Rectal smooth muscle tissue (tissue), 1 donor: ENCODE results near the gene BID.
"Not testable (repeated sequence)": the region's sequence is repeated elsewhere in the genome, so short reads cannot be mapped to it uniquely, and the experiment has no call there.

Experiments
- H3K27ac ChIP-seq: one replicate; pipeline ENCODE4 v1.7.0; 2013; ENCODE audit warnings: low read depth, low read length, inconsistent platforms
- H3K27me3 ChIP-seq: one replicate; pipeline ENCODE4 v1.7.0; 2013; ENCODE audit warnings: low read length; ENCODE audit not compliant: control insufficient read depth, insufficient read depth
- H3K36me3 ChIP-seq: one replicate; pipeline ENCODE4 v1.7.0; 2013; ENCODE audit warnings: low read length; ENCODE audit not compliant: control insufficient read depth, insufficient read depth
- H3K4me1 ChIP-seq: one replicate; pipeline ENCODE4 v1.7.0; 2013; ENCODE audit warnings: low read length; ENCODE audit not compliant: control insufficient read depth, insufficient read depth
- H3K4me3 ChIP-seq: one replicate; pipeline ENCODE4 v1.7.0; 2013; ENCODE audit warnings: low read length
- H3K9ac ChIP-seq: one replicate; pipeline ENCODE4 v1.7.0; 2013; ENCODE audit warnings: low read length

Gene BID

DNA sequence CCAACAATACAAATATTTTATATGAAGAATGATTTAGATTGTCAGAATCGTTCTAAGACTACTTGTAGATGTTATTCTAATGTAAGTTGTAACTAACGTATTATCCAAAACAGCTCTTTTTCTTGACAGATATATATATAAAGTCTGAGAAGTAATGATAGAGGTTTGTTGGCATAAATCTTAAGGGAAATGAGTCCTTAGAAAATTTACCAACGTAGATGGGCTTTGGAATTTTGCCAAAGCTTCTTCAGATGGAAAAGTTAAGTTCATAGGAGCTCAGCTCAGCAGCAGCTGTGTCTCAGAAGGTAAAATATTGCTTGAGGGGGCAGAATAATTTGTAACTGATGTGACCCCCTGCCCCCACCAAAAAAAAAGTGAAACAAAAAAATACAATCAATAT lies 66.7 kb downstream of the BID start:
- H3K36me3 ChIP-seq = no peaks in the 10 kb centered on the region
- H3K4me3 ChIP-seq = no peak overlapping the region
- H3K4me1 ChIP-seq = peaks cover 6% of the 10 kb centered on the region
- H3K27me3 ChIP-seq = no peaks in the 10 kb centered on the region
- H3K27ac ChIP-seq = peak overlapping the region; percentile 70
- H3K9ac ChIP-seq = no peak overlapping the region

DNA sequence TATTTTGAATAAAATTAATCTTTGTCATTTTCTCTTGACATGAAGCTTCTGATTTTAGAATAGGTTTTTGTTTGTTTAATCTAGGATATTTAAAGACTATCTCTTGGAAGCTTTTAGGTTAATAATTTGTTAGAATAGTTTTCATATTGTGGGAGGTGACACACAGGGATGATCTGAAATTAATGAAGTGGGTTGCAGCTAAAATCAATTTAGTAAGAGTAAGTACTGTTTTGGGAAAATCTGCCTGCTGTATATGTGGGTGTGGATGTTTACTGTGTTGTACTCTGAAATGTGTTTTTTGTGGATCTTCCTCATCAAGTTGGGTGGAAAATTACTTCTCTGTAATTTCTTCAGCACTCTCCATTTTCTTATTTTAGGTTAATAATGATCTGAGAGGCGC lies 67.3 kb downstream of the BID start:
- Histone ChIP-seq H3K9ac (no peak overlapping the region), H3K4me1 (peaks cover 6% of the 10 kb centered on the region), H3K36me3 (peaks cover 2% of the 10 kb centered on the region), H3K27me3 (no peaks in the 10 kb centered on the region), H3K27ac (peak overlapping the region; percentile 70), H3K4me3 (no peak overlapping the region)

DNA sequence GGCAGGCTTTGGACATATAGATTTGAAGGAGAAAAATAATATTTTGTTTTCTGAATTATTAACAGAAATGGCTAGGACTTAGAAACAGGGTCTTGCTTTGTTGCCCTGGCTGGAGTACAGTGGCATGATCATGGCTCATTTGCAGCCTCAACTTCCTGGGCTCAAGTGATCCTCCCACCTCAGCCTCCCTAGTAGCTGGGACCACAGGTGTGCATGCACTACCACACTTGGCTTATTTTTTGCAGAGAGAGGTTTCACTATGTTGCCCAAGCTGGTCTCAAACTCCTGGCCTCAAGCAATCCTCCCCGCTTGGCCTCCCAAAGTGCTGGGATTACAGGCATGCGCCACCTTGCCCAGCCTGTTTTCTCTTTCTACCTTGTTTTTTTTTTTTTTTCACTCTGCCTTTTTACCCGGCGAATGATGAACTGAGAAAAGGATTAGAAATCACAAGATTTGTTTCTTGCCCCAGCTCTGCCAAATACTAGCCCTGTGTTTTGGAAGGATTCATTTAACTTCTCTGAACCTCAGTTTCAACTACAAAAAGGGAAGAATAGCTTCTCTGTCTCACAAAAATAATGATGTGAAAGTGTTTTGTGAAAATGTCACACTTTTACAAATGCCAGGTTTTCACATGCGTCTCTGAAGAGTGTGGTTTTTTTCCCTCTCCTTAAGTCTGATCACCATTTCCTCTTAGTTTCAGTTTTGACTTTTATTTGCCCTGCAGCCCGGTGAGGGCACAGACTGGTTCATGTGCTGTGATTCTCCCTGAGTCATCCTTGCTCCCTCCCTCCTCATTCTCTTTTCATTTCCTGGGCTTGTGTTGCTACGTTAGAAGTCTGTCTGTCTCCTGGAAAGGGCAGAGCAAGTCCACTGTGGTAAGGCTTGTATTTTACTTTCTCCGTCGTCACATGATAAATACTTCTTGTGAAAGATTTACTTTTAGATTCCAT lies 68.0 kb downstream of the BID start:
- Histone ChIP-seq H3K4me1 (peaks cover 6% of the 10 kb centered on the region), H3K9ac (no peak overlapping the region), H3K27me3 (no peaks in the 10 kb centered on the region), H3K27ac (peak overlapping the region; percentile 70), H3K4me3 (peak overlapping the region; percentile 9), H3K36me3 (peaks cover 2% of the 10 kb centered on the region)

DNA sequence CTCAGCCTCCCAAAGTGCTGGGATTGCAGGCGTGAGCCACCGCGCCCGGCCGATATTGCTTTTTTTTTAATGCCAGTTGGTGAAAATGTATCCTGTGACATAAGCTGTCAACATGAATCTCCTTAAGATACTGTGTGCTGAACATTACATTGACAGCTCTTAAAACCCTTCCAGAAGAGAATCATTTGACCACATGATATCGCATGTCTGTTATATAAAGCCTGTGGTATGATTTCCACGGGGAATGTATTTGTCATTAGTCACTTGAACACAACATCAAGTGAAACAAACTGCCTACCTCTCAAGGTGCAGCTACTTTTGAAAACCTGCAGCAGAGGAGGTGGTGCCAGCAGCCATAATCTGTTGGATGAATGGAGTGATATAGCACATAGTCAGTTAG lies 68.7 kb downstream of the BID start:
- peak overlapping the region; percentile 70 for H3K27ac ChIP-seq
- no peak overlapping the region for H3K9ac ChIP-seq
- H3K36me3 ChIP-seq = peaks cover 2% of the 10 kb centered on the region
- H3K4me3 ChIP-seq = no peak overlapping the region
- H3K4me1 ChIP-seq = peaks cover 6% of the 10 kb centered on the region
- no peaks in the 10 kb centered on the region for H3K27me3 ChIP-seq

DNA sequence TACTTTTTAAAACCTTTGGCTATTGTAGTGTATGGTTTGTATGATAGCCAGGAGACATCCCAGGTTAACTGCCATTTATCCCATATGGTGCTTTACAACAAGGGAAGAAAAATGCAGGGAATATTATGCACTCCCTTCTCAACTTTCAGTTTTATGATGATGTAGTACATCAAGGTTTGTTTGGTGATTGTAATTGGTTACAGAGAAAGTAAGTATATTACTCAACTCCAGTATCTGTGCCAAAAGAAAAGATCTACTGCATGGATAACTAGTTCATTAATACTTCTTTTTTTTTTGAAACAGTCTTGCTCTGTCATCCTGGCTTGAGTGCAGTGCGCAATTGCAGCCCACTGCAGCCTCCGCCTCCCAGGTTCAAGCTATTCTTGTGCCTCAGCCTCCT lies 70.5 kb downstream of the BID start:
- no peak overlapping the region for H3K9ac ChIP-seq
- H3K4me1 ChIP-seq = peaks cover 6% of the 10 kb centered on the region
- H3K4me3 ChIP-seq = no peak overlapping the region
- H3K27me3 ChIP-seq = no peaks in the 10 kb centered on the region
- no peak overlapping the region for H3K27ac ChIP-seq
- H3K36me3 ChIP-seq = peaks cover 2% of the 10 kb centered on the region

DNA sequence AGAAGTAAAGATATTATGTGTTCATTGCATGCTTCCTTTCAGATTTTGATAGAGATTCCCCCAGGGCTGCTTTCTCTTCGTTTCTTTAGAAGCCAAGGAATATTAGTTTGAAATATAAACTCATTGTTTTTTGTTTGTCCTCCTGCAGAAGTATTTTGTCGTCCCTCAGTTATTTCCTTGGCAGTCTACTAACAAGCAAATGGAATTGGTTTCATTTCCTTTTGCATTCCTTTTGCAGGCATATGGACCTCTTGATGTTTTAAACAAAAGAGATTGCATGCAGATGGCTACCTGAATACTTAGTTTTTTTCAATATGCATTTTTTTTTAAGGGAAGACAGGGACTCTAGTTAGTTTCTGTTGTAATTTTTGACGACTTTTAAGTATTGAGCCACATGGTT lies 73.5 kb downstream of the BID start:
- Histone ChIP-seq H3K36me3 (peaks cover 2% of the 10 kb centered on the region), H3K9ac (no peak overlapping the region), H3K4me3 (no peak overlapping the region), H3K27ac (no peak overlapping the region), H3K27me3 (no peaks in the 10 kb centered on the region), H3K4me1 (peaks cover 2% of the 10 kb centered on the region)

DNA sequence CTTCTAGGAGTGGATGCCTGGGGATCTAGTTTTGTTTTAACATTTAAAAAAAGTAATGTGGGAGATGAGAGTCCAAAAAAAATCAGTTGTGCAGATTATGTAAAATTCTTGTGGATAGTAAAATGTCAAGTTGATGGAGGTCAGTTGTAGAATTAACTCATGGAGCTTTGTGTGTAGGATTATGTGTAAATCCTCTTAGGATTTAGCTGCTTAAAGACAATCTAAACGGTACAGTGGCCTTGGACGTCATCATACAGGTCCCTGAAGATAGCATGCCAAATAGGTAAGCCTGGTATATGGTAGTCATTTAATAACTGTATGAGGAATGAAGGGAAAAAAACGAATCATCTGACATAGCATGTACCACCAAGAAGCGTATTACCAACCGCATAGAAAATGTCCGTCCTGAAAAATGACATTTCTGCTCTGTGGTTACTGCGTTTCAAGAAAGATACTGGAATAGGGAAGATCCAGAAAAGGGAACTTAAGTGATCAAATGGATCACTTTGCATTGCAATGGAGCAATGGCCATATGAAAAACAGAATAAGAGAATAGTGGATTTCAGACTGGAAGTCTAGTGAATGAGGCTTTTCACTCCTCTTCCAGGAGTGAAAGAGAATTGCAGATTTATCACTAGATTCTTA lies 74.5 kb downstream of the BID start:
- H3K27me3 ChIP-seq = no peaks in the 10 kb centered on the region
- no peak overlapping the region for H3K27ac ChIP-seq
- H3K4me3 ChIP-seq = no peak overlapping the region
- no peak overlapping the region for H3K9ac ChIP-seq
- H3K36me3 ChIP-seq = peaks cover 2% of the 10 kb centered on the region
- H3K4me1 ChIP-seq = no peaks in the 10 kb centered on the region

DNA sequence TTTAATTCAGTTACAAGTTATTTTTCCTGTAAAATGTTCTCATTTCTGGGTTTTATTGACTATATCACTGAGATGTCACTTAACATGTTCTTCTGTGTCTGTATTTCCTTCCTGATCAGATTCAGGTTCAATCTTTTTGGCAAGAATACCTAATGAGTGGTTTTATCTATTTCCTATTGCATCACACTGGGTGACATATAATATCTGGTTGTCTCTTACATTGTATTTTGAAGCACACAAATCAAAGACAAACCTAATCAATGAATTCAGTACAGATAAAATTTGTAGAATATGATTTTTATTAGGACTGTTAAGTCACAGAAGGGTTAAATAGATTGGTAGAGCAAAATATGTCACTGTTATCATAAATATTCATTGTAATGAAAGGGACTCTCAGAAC lies 75.3 kb downstream of the BID start:
- no peak overlapping the region for H3K4me3 ChIP-seq
- H3K36me3 ChIP-seq = peaks cover 2% of the 10 kb centered on the region
- no peaks in the 10 kb centered on the region for H3K4me1 ChIP-seq
- no peak overlapping the region for H3K27ac ChIP-seq
- H3K9ac ChIP-seq = no peak overlapping the region
- H3K27me3 ChIP-seq = no peaks in the 10 kb centered on the region

DNA sequence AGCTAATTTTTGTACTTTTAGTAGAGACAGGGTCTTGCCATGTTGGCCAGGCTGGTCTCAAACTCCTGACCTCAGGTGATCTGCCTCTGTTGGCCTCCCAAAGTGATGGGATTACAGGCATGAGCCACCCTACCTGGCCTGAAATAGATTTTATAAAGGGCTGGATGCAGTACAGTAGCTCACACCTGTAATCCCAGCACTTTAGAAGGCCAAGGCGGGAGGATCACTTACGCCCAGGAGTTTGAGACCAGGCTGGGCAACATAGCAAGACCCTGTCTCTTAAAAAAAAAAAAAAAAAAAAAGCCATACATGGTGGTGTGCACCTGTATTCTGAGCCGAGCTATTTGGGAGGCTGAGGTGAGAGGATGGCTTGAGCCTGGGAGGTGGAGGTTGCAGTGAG lies 76.0 kb downstream of the BID start:
- not testable (repeated sequence) for H3K4me3 ChIP-seq, H3K36me3 ChIP-seq, H3K9ac ChIP-seq, H3K27me3 ChIP-seq, H3K4me1 ChIP-seq, H3K27ac ChIP-seq

DNA sequence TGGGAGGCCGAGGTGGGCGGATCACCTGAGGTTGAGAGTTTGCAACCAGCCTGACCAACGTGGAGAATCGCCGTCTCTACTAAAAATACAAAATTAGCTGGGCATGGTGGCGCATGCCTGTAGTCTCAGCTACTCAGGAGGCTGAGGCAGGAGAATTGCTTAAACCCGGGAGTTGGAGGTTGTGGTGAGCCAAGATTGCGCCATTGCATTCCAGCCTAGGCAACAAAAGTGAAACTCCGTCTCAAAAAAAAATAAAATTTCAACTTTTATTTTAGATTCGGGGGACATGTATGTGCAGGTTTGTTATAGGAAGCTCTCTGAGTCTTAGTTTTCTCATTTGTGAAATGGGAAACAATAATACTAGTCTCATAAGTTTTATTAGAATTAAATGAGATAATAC lies 77.1 kb downstream of the BID start:
- H3K4me3 ChIP-seq, H3K27me3 ChIP-seq, H3K27ac ChIP-seq, H3K4me1 ChIP-seq, H3K9ac ChIP-seq, H3K36me3 ChIP-seq: not testable (repeated sequence)

DNA sequence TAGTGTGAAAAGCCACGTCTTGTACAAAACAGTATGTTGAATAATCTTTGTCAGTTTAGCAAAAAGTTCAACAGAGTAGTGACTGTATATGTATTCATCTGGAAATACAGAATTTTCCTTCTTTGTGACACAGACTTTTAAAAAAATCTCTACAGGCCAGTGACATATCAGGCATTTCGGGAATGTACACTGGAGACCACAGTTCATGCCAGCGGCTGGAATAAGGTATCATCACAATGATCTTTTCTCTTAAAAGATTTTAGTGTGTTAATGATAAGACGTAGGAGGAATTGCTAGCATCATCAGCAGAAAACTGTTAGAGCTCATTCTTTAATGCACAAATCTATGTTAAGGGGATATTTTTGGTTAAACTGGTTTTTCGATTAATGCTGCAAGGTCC lies 78.3 kb downstream of the BID start:
- Histone ChIP-seq H3K27me3 (no peaks in the 10 kb centered on the region), H3K36me3 (peaks cover 2% of the 10 kb centered on the region), H3K9ac (no peak overlapping the region), H3K27ac (no peak overlapping the region), H3K4me3 (no peak overlapping the region), H3K4me1 (no peaks in the 10 kb centered on the region)

DNA sequence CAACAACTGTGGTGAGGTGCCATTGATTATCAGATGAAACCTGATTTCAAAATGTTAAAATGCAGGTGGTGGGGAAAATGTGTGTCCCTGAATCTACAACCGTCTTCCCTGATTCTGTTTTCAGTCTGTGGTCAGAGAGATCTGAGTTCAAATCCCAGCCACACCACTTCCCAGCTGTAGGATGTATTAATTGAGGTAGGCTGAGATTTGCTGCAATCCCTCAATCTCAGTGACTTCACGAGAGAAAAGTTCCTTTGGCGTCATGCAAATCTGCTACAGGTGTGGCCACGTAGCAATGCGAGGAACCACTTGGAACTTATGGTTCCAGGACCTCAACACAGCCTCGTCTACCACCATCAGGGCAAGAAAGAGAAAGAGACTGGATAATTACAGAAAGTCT lies 79.5 kb downstream of the BID start:
- Histone ChIP-seq H3K9ac (no peak overlapping the region), H3K4me1 (no peaks in the 10 kb centered on the region), H3K36me3 (peaks cover 2% of the 10 kb centered on the region), H3K4me3 (no peak overlapping the region), H3K27me3 (no peaks in the 10 kb centered on the region), H3K27ac (no peak overlapping the region)

DNA sequence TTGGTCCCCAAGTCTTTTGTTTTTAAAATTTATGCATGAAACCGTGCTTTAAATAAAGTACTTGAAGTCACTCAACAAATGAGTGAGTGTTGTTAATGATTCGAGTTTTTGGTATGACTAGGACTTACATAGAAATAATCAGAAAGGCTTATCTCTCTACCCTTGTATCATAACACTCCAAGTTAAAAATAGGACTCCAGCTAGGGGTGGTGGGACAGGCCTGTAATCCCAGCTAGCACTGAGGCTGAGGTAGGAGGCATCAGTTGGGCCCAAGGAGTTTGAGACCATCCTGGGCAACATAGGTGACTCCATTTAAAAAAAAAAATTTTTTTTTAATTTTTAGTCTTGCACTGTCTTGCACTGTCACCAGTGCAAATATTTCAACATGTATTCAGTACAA lies 80.1 kb downstream of the BID start:
- H3K9ac ChIP-seq = no peak overlapping the region
- no peaks in the 10 kb centered on the region for H3K4me1 ChIP-seq
- H3K4me3 ChIP-seq = no peak overlapping the region
- no peak overlapping the region for H3K27ac ChIP-seq
- no peaks in the 10 kb centered on the region for H3K27me3 ChIP-seq
- H3K36me3 ChIP-seq = peaks cover 2% of the 10 kb centered on the region
